HL-60 (cell line): ENCODE results near the gene DAP3.

ENCODE experiments used
- DNase-seq, 2 experiments: peaks; one replicate each; pipeline ENCODE4 v3.0.0-alpha.2; 2010 to 2020; ENCODE audit warnings: low read depth in 1 of 2, low spot score in 1 of 2
- H3K27ac ChIP-seq: fragments of 250-450 bp; sonication (Bioruptor Pico); replicated peaks from 2 replicates; pipeline ENCODE4 v1.5.1; 2020; ENCODE audit warnings: mild to moderate bottlenecking, moderate library complexity
- H3K27me3 ChIP-seq: fragments of 250-450 bp; sonication (Bioruptor Pico); 2 replicates; pipeline ENCODE4 v1.5.1; 2021; ENCODE audit warnings: mild to moderate bottlenecking, moderate library complexity; ENCODE audit not compliant: insufficient read depth, poor library complexity, severe bottlenecking
- H3K4me3 ChIP-seq: replicated peaks from 2 replicates; pipeline ENCODE4 v1.5.1; 2011; ENCODE audit warnings: mild to moderate bottlenecking, control low read depth, low read length; ENCODE audit not compliant: insufficient read depth
- GABPA ChIP-seq: IDR thresholded peaks from 2 replicates; pipeline ENCODE4 v1.6.1; 2012; ENCODE audit warnings: low read depth
- POLR2AphosphoS5 ChIP-seq: IDR thresholded peaks from 2 replicates; pipeline ENCODE4 v1.6.1; 2012; ENCODE audit warnings: low read depth
- SPI1 ChIP-seq: IDR thresholded peaks from 2 replicates; pipeline ENCODE4 v1.6.1; 2012; ENCODE audit warnings: low read depth, mild to moderate bottlenecking, borderline replicate concordance
- TF ChIP-seq, protein P1 (sequence below): IDR thresholded peaks from one replicate; pipeline ENCODE4 v1.5.1; 2011; ENCODE audit warnings: low read length, control low read depth, inconsistent platforms; ENCODE audit not compliant: insufficient read depth
- TF ChIP-seq, protein P2 (sequence below): IDR thresholded peaks from 2 replicates; pipeline ENCODE4 v1.6.1; 2012; ENCODE audit warnings: low read depth; ENCODE audit not compliant: insufficient replicate concordance

DAP3 gene

DNA sequence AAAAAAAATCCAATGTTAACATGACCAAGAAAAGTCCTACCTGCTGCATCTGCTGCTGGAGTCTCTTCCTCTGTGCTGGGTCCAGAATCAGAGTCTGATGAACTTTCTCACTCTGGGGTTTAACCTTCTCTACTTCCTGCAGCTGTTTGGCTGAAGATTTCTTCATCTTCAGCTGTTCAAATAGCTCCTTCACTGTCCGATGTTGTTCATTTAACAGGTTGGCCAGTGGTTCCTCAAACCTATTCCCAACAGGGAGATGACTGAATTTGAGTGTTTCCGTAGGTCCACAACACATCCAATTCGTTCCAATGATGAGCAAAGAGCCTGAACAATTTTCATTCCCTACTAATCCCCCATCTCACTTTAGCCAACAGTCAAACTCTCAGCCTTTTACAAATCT is 88.7 kb downstream of the DAP3 start:
- TF ChIP-seq SPI1, result no peak
- TF ChIP-seq, protein P1, sequence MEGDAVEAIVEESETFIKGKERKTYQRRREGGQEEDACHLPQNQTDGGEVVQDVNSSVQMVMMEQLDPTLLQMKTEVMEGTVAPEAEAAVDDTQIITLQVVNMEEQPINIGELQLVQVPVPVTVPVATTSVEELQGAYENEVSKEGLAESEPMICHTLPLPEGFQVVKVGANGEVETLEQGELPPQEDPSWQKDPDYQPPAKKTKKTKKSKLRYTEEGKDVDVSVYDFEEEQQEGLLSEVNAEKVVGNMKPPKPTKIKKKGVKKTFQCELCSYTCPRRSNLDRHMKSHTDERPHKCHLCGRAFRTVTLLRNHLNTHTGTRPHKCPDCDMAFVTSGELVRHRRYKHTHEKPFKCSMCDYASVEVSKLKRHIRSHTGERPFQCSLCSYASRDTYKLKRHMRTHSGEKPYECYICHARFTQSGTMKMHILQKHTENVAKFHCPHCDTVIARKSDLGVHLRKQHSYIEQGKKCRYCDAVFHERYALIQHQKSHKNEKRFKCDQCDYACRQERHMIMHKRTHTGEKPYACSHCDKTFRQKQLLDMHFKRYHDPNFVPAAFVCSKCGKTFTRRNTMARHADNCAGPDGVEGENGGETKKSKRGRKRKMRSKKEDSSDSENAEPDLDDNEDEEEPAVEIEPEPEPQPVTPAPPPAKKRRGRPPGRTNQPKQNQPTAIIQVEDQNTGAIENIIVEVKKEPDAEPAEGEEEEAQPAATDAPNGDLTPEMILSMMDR, result no peak
- TF ChIP-seq GABPA, result no peak
- TF ChIP-seq, protein P2, sequence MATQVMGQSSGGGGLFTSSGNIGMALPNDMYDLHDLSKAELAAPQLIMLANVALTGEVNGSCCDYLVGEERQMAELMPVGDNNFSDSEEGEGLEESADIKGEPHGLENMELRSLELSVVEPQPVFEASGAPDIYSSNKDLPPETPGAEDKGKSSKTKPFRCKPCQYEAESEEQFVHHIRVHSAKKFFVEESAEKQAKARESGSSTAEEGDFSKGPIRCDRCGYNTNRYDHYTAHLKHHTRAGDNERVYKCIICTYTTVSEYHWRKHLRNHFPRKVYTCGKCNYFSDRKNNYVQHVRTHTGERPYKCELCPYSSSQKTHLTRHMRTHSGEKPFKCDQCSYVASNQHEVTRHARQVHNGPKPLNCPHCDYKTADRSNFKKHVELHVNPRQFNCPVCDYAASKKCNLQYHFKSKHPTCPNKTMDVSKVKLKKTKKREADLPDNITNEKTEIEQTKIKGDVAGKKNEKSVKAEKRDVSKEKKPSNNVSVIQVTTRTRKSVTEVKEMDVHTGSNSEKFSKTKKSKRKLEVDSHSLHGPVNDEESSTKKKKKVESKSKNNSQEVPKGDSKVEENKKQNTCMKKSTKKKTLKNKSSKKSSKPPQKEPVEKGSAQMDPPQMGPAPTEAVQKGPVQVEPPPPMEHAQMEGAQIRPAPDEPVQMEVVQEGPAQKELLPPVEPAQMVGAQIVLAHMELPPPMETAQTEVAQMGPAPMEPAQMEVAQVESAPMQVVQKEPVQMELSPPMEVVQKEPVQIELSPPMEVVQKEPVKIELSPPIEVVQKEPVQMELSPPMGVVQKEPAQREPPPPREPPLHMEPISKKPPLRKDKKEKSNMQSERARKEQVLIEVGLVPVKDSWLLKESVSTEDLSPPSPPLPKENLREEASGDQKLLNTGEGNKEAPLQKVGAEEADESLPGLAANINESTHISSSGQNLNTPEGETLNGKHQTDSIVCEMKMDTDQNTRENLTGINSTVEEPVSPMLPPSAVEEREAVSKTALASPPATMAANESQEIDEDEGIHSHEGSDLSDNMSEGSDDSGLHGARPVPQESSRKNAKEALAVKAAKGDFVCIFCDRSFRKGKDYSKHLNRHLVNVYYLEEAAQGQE, result no peak
- TF ChIP-seq POLR2AphosphoS5, result no peak
- Histone ChIP-seq H3K27me3 (no peaks in the 10 kb centered on the region), H3K27ac (no peak overlapping the region), H3K4me3 (no peak overlapping the region)
- DNase-seq, result no peak
